Neural progenitor cell (in vitro differentiated cells): ENCODE results near the gene SNAP29.

ENCODE experiments used
- EZH2 ChIP-seq: fragments of 200-600 bp; sonication (generic); IDR thresholded peaks from 2 replicates; pipeline ENCODE4 v1.6.1; 2017; ENCODE audit warnings: antibody characterized with exemption, mild to moderate bottlenecking, moderate library complexity
- TF ChIP-seq, protein P1 (sequence below): fragments of 200-600 bp; sonication (generic); IDR thresholded peaks from 2 replicates; pipeline ENCODE4 v1.5.1; 2017; ENCODE audit warnings: antibody characterized with exemption, mild to moderate bottlenecking

DNA sequence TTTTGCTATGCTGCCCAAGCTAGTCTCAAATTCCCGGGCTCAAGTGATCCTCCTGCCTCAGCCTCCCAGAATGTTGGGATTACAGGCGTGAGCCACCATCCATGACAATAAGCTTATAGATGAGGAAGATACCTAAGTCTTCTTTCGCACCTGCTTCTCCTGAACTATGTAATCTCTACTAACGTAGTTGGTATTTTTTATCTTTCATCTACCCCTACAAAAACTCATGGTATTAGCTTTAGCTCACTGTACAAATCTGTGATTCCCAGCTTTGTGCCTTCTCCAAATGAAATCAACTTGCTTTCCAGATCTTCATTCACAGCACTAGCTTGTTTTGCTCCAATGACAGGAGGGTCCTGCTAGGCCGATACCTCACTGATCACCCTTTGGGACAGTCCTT is 36.6 kb upstream of the SNAP29 start:
- TF ChIP-seq, protein P1, sequence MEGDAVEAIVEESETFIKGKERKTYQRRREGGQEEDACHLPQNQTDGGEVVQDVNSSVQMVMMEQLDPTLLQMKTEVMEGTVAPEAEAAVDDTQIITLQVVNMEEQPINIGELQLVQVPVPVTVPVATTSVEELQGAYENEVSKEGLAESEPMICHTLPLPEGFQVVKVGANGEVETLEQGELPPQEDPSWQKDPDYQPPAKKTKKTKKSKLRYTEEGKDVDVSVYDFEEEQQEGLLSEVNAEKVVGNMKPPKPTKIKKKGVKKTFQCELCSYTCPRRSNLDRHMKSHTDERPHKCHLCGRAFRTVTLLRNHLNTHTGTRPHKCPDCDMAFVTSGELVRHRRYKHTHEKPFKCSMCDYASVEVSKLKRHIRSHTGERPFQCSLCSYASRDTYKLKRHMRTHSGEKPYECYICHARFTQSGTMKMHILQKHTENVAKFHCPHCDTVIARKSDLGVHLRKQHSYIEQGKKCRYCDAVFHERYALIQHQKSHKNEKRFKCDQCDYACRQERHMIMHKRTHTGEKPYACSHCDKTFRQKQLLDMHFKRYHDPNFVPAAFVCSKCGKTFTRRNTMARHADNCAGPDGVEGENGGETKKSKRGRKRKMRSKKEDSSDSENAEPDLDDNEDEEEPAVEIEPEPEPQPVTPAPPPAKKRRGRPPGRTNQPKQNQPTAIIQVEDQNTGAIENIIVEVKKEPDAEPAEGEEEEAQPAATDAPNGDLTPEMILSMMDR, result no peak
- TF ChIP-seq EZH2, result no peak
